Neural cell (in vitro differentiated cells): ENCODE data around the gene VAV3. TPM values are rescaled to one million over a fixed set of nuclear protein-coding genes. Genes with fewer than 3 reads are reported as not detected.

Experiments
- H2AFZ ChIP-seq: fragments of 200-600, 300-800 bp; sonication (generic), shearing (Covaris generic); 2 replicates; pipeline ENCODE4 v1.6.0; 2014; ENCODE audit warnings: low read depth, mild to moderate bottlenecking, antibody characterized with exemption, low read length, moderate library complexity
- H3F3A ChIP-seq: fragments of 200-600 bp; shearing (Covaris generic); 2 replicates; pipeline ENCODE4 v1.6.1; 2016; ENCODE audit warnings: mild to moderate bottlenecking, moderate library complexity, mixed read lengths, antibody characterized with exemption, low read length; ENCODE audit not compliant: insufficient read depth, poor library complexity, severe bottlenecking
- H3K27ac ChIP-seq: fragments of 200-600, 300-800 bp; sonication (generic), shearing (Covaris generic); 2 replicates; pipeline ENCODE4 v1.5.1; 2014; ENCODE audit warnings: mild to moderate bottlenecking, low read length, moderate library complexity
- H3K27me3 ChIP-seq: fragments of 300-800, 200-600 bp; sonication (generic), shearing (Covaris generic); 2 replicates; pipeline ENCODE4 v1.6.0; 2014; ENCODE audit warnings: mild to moderate bottlenecking, low read depth, low read length, moderate library complexity; ENCODE audit not compliant: insufficient read depth
- H3K36me3 ChIP-seq: fragments of 300-800, 200-600 bp; sonication (generic), shearing (Covaris generic); 2 replicates; pipeline ENCODE4 v1.5.1; 2014; ENCODE audit warnings: mild to moderate bottlenecking, antibody characterized with exemption, low read length, moderate library complexity; ENCODE audit not compliant: insufficient read depth
- H3K4me2 ChIP-seq: fragments of 300-800, 200-600 bp; sonication (generic), shearing (Covaris generic); 2 replicates; pipeline ENCODE4 v1.6.0; 2014; ENCODE audit warnings: mild to moderate bottlenecking, low read length
- H3K4me3 ChIP-seq: fragments of 300-800, 200-600 bp; sonication (generic), shearing (Covaris generic); 2 replicates; pipeline ENCODE4 v1.5.1; 2014; ENCODE audit warnings: mild to moderate bottlenecking, low read length, moderate library complexity
- H3K79me2 ChIP-seq: fragments of 200-600 bp; shearing (Covaris generic); replicated peaks from 2 replicates; pipeline ENCODE4 v1.6.0; 2014; ENCODE audit warnings: mild to moderate bottlenecking, low read length, moderate library complexity; ENCODE audit not compliant: insufficient read depth
- H3K9ac ChIP-seq: fragments of 300-800, 200-600 bp; sonication (generic), shearing (Covaris generic); 2 replicates; pipeline ENCODE4 v1.6.1; 2016; ENCODE audit warnings: mild to moderate bottlenecking, low read length, mixed read lengths
- H3K9me2 ChIP-seq: fragments of 200-600 bp; shearing (Covaris generic); 2 replicates; pipeline ENCODE4 v1.6.1; 2016; ENCODE audit warnings: mild to moderate bottlenecking, low read length, mixed read lengths; ENCODE audit not compliant: insufficient read depth
- H3K9me3 ChIP-seq: fragments of 200-600, 300-800 bp; sonication (generic), shearing (Covaris generic); 2 replicates; pipeline ENCODE4 v1.6.1; 2016; ENCODE audit warnings: mild to moderate bottlenecking, mixed run types, low read length, moderate library complexity, mixed read lengths
- H4K20me1 ChIP-seq: fragments of 200-600 bp; shearing (Covaris generic); 2 replicates; pipeline ENCODE4 v1.6.1; 2016; ENCODE audit warnings: mild to moderate bottlenecking, mixed run types; ENCODE audit not compliant: insufficient read depth
- CTCF ChIP-seq: fragments of 450-650 bp; IDR thresholded peaks from 2 replicates; pipeline ENCODE4 v1.5.1; 2014; ENCODE audit warnings: antibody characterized with exemption, mild to moderate bottlenecking, moderate library complexity; ENCODE audit not compliant: poor library complexity, severe bottlenecking
- EP300 ChIP-seq: fragments of 450-650 bp; conservative IDR thresholded peaks from 2 replicates; pipeline ENCODE4 v1.6.1; 2014; ENCODE audit warnings: antibody characterized with exemption, mild to moderate bottlenecking, moderate library complexity; ENCODE audit not compliant: poor library complexity, severe bottlenecking
- EZH2 ChIP-seq: fragments of 200-600, 300-800 bp; shearing (Covaris generic), sonication (generic); IDR thresholded peaks from 2 replicates; pipeline ENCODE4 v1.6.1; 2014; ENCODE audit warnings: antibody characterized with exemption, low read length, borderline replicate concordance, mild to moderate bottlenecking; ENCODE audit not compliant: insufficient read depth, poor library complexity, severe bottlenecking
- MXI1 ChIP-seq: fragments of 450-650 bp; conservative IDR thresholded peaks from 2 replicates; pipeline ENCODE4 v1.6.1; 2014; ENCODE audit warnings: antibody characterized with exemption, mild to moderate bottlenecking; ENCODE audit not compliant: poor library complexity, severe bottlenecking
- POLR2AphosphoS5 ChIP-seq: IDR thresholded peaks from 2 replicates; pipeline ENCODE4 v1.6.1; 2012
- RAD21 ChIP-seq: fragments of 450-650 bp; conservative IDR thresholded peaks from 2 replicates; pipeline ENCODE4 v1.6.1; 2014; ENCODE audit warnings: antibody characterized with exemption, mild to moderate bottlenecking, moderate library complexity
- SMC3 ChIP-seq: fragments of 450-650 bp; conservative IDR thresholded peaks from 2 replicates; pipeline ENCODE4 v1.6.1; 2014; ENCODE audit warnings: antibody characterized with exemption, mild to moderate bottlenecking, moderate library complexity; ENCODE audit not compliant: poor library complexity
- TAF1 ChIP-seq: IDR thresholded peaks from 2 replicates; pipeline ENCODE4 v1.6.1; 2012; ENCODE audit warnings: low read depth
- polyA plus RNA-seq: library from polyadenylated mRNA; depleted of rRNA; stranded (reverse); fragments of >200 nt; gene quantifications from 2 replicates; pipeline ENCODE4 v1.2.3, GENCODE V29; 2014
- TF ChIP-seq, protein P1 (sequence below): IDR thresholded peaks from 2 replicates; pipeline ENCODE4 v1.6.1; 2012; ENCODE audit warnings: borderline replicate concordance

The VAV3 gene
- polyA plus RNA-seq, 1 donor from 2014 or later: 7.6 TPM

GRCh38 chr1:107830075-107830474, 134.9 kb downstream of the VAV3 start:
- H2AFZ ChIP-seq: no peak overlapping the region
- no peak overlapping the region for H3K4me3 ChIP-seq
- H3K9me3 ChIP-seq: no peaks in the 10 kb centered on the region
- no peaks in the 10 kb centered on the region for H3F3A ChIP-seq
- no peaks in the 10 kb centered on the region for H3K9me2 ChIP-seq
- no peaks in the 10 kb centered on the region for H3K27me3 ChIP-seq
- no peaks in the 10 kb centered on the region for H4K20me1 ChIP-seq
- no peaks in the 10 kb centered on the region for H3K79me2 ChIP-seq
- TF ChIP-seq TAF1: no peak
- no peak for TF ChIP-seq CTCF
- TF ChIP-seq EZH2: no peak
- no peak for TF ChIP-seq SMC3
- no peak for TF ChIP-seq MXI1
- TF ChIP-seq EP300: no peak
- no peak for TF ChIP-seq RAD21
- TF ChIP-seq POLR2AphosphoS5: no peak
- TF ChIP-seq, protein P1, sequence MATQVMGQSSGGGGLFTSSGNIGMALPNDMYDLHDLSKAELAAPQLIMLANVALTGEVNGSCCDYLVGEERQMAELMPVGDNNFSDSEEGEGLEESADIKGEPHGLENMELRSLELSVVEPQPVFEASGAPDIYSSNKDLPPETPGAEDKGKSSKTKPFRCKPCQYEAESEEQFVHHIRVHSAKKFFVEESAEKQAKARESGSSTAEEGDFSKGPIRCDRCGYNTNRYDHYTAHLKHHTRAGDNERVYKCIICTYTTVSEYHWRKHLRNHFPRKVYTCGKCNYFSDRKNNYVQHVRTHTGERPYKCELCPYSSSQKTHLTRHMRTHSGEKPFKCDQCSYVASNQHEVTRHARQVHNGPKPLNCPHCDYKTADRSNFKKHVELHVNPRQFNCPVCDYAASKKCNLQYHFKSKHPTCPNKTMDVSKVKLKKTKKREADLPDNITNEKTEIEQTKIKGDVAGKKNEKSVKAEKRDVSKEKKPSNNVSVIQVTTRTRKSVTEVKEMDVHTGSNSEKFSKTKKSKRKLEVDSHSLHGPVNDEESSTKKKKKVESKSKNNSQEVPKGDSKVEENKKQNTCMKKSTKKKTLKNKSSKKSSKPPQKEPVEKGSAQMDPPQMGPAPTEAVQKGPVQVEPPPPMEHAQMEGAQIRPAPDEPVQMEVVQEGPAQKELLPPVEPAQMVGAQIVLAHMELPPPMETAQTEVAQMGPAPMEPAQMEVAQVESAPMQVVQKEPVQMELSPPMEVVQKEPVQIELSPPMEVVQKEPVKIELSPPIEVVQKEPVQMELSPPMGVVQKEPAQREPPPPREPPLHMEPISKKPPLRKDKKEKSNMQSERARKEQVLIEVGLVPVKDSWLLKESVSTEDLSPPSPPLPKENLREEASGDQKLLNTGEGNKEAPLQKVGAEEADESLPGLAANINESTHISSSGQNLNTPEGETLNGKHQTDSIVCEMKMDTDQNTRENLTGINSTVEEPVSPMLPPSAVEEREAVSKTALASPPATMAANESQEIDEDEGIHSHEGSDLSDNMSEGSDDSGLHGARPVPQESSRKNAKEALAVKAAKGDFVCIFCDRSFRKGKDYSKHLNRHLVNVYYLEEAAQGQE: no peak
- no peak overlapping the region for H3K4me2 ChIP-seq
- H3K27ac ChIP-seq: no peak overlapping the region
- no peaks in the 10 kb centered on the region for H3K36me3 ChIP-seq
- no peak overlapping the region for H3K9ac ChIP-seq

- no peaks in the 10 kb centered on the region for H3K9me2 ChIP-seq
- no peak overlapping the region for H2AFZ ChIP-seq
- no peaks in the 10 kb centered on the region for H3K9me3 ChIP-seq
- H3K27ac ChIP-seq: no peak overlapping the region
- no peak overlapping the region for H3K4me3 ChIP-seq
- no peaks in the 10 kb centered on the region for H3K27me3 ChIP-seq
- no peak overlapping the region for H3K9ac ChIP-seq
- H3K4me2 ChIP-seq: no peak overlapping the region
- no peaks in the 10 kb centered on the region for H3F3A ChIP-seq
- H3K79me2 ChIP-seq: no peaks in the 10 kb centered on the region
- H3K36me3 ChIP-seq: no peaks in the 10 kb centered on the region
- no peaks in the 10 kb centered on the region for H4K20me1 ChIP-seq
- TF ChIP-seq SMC3 (no peak), POLR2AphosphoS5 (no peak), EZH2 (no peak), CTCF (no peak), TAF1 (no peak), RAD21 (no peak), MXI1 (no peak), EP300 (no peak)
- TF ChIP-seq, protein P1: no peak
These were observed 135.8 kb downstream of the VAV3 start for GRCh38 chr1:107829036-107829770.
